SU-DHL-6 (cell line): ENCODE measurements around the gene RGS1.

Source experiments
- H2AFZ ChIP-seq: fragments of 200-600 bp; sonication (generic); 2 replicates; pipeline ENCODE4 v1.6.1; 2014; ENCODE audit warnings: low read depth, mild to moderate bottlenecking, moderate library complexity, mixed read lengths, antibody characterized with exemption, low read length; ENCODE audit not compliant: severe bottlenecking
- H3F3A ChIP-seq: fragments of 200-600 bp; shearing (Covaris generic); 2 replicates; pipeline ENCODE4 v1.6.0; 2016; ENCODE audit warnings: antibody characterized with exemption, mild to moderate bottlenecking; ENCODE audit not compliant: insufficient read depth
- H3K27ac ChIP-seq: fragments of 200-600 bp; sonication (generic); 2 replicates; pipeline ENCODE4 v1.5.1; 2016; ENCODE audit warnings: low read depth, mild to moderate bottlenecking, low read length, moderate library complexity, mixed read lengths
- H3K27me3 ChIP-seq: fragments of 200-600 bp; sonication (generic), shearing (Covaris generic); 2 replicates; pipeline ENCODE4 v1.6.0; 2014; ENCODE audit warnings: mild to moderate bottlenecking, low read length
- H3K36me3 ChIP-seq: fragments of 200-600 bp; sonication (generic); 2 replicates; pipeline ENCODE4 v1.6.1; 2014; ENCODE audit warnings: mild to moderate bottlenecking, low read length, mixed read lengths
- H3K4me2 ChIP-seq: fragments of 300-600, 200-600 bp; shearing (Covaris generic), sonication (generic); 2 replicates; pipeline ENCODE4 v1.6.0; 2014; ENCODE audit warnings: low read length, low read depth, mild to moderate bottlenecking; ENCODE audit not compliant: poor library complexity, severe bottlenecking
- H3K4me3 ChIP-seq: fragments of 200-600 bp; sonication (generic); 2 replicates; pipeline ENCODE4 v1.5.1; 2014; ENCODE audit warnings: antibody characterized with exemption, low read length, mild to moderate bottlenecking, mixed read lengths; ENCODE audit not compliant: insufficient read depth, poor library complexity, severe bottlenecking
- H3K79me2 ChIP-seq: fragments of 200-600 bp; sonication (generic); 2 replicates; pipeline ENCODE4 v1.6.1; 2014; ENCODE audit warnings: mild to moderate bottlenecking, low read length, moderate library complexity; ENCODE audit not compliant: insufficient read depth
- H3K9ac ChIP-seq: fragments of 200-600 bp; sonication (generic); 2 replicates; pipeline ENCODE4 v1.7.0; 2014; ENCODE audit warnings: mild to moderate bottlenecking, low read length
- H3K9me2 ChIP-seq: fragments of 200-600 bp; sonication (generic); replicated peaks from 2 replicates; pipeline ENCODE4 v1.6.1; 2014; ENCODE audit warnings: low read length; ENCODE audit not compliant: insufficient read depth
- H3K9me3 ChIP-seq: fragments of 200-600 bp; sonication (generic); 2 replicates; pipeline ENCODE4 v1.6.1; 2014; ENCODE audit warnings: low read length, mixed read lengths; ENCODE audit not compliant: insufficient read depth
- H4K20me1 ChIP-seq: fragments of 200-600 bp; sonication (generic); 2 replicates; pipeline ENCODE4 v1.6.1; 2014; ENCODE audit warnings: low read depth, mild to moderate bottlenecking, antibody characterized with exemption, low read length, moderate library complexity, mixed read lengths
- CTCF ChIP-seq: fragments of 200-600 bp; sonication (generic); IDR thresholded peaks from one replicate; pipeline ENCODE4 v1.5.1; 2017; ENCODE audit warnings: antibody characterized with exemption, mild to moderate bottlenecking, low read length, moderate library complexity; ENCODE audit not compliant: insufficient read depth, poor library complexity, severe bottlenecking
- EZH2phosphoT487 ChIP-seq: fragments of 200-600 bp; sonication (generic), shearing (Covaris generic); conservative IDR thresholded peaks from 2 replicates; pipeline ENCODE4 v1.6.1; 2018; ENCODE audit warnings: mild to moderate bottlenecking, antibody characterized with exemption, low read length, moderate library complexity, mixed read lengths

RGS1 gene

GRCh38 chr1:192627901-192628300, 52.3 kb downstream of the RGS1 start:
- Histone ChIP-seq H3K9me2 (no peaks in the 10 kb centered on the region), H3K27me3 (no peaks in the 10 kb centered on the region), H3F3A (peaks cover 62% of the 10 kb centered on the region), H2AFZ (no peak overlapping the region), H3K27ac (peak overlapping the region; percentile 99), H3K4me2 (peak overlapping the region; percentile 100), H4K20me1 (no peaks in the 10 kb centered on the region), H3K9me3 (no peaks in the 10 kb centered on the region), H3K36me3 (no peaks in the 10 kb centered on the region), H3K79me2 (peaks cover 40% of the 10 kb centered on the region), H3K4me3 (peak overlapping the region; percentile 50), H3K9ac (peak overlapping the region; percentile 73)
- TF ChIP-seq CTCF (no peak), EZH2phosphoT487 (no peak)

- TF ChIP-seq EZH2phosphoT487 (no peak), CTCF (no peak)
- Histone ChIP-seq H3K9me3 (no peaks in the 10 kb centered on the region), H3K9ac (peak overlapping the region; percentile 73), H4K20me1 (no peaks in the 10 kb centered on the region), H3K4me2 (peak overlapping the region; percentile 100), H3K79me2 (peaks cover 46% of the 10 kb centered on the region), H2AFZ (peak overlapping the region; percentile 1), H3K27ac (peak overlapping the region; percentile 99), H3F3A (peaks cover 69% of the 10 kb centered on the region), H3K27me3 (no peaks in the 10 kb centered on the region), H3K4me3 (peak overlapping the region; percentile 50), H3K36me3 (no peaks in the 10 kb centered on the region), H3K9me2 (no peaks in the 10 kb centered on the region)
These were observed 53.0 kb downstream of the RGS1 start for GRCh38 chr1:192628396-192629057.

GRCh38 chr1:192629612-192630011, 54.0 kb downstream of the RGS1 start:
- H3K4me2 ChIP-seq, result peak overlapping the region; percentile 100

More at GRCh38 chr1:192629612-192630011, 54.0 kb downstream of the RGS1 start:
- Histone ChIP-seq H3K79me2 (peaks cover 57% of the 10 kb centered on the region), H2AFZ (peak overlapping the region; percentile 25), H3K9ac (peak overlapping the region; percentile 73), H4K20me1 (no peaks in the 10 kb centered on the region), H3K4me3 (peak overlapping the region; percentile 50), H3K36me3 (no peaks in the 10 kb centered on the region), H3K9me3 (no peaks in the 10 kb centered on the region), H3K27ac (peak overlapping the region; percentile 99), H3K27me3 (no peaks in the 10 kb centered on the region), H3K9me2 (no peaks in the 10 kb centered on the region), H3F3A (peaks cover 79% of the 10 kb centered on the region)
- no peak for TF ChIP-seq EZH2phosphoT487
- TF ChIP-seq CTCF, result no peak
